Common myeloid progenitor, CD34-positive (primary cell): ENCODE data around the gene AUTS2.

Experiments used
- CTCF ChIA-PET: fragments of 350-600 bp; sonication (Branson Sonifier 250); formaldehyde crosslinking; loops from one replicate; lab custom pipeline; 2021; ENCODE audit warnings: antibody characterized with exemption; lab: Charles Lee
- POLR2A ChIA-PET: fragments of 350-600 bp; sonication (Branson Sonifier 250); formaldehyde crosslinking; loops from one replicate; lab custom pipeline; 2021; ENCODE audit warnings: antibody characterized with exemption; lab: Charles Lee
- DNase-seq, 3 donors: peaks; one replicate each; pipeline versions ENCODE4 v3.0.0 to v3.0.0-alpha.2; 2013
- H3K27ac ChIP-seq, 2 experiments: 1 replicate in 1 of 2; 2 replicates in 1 of 2; pipeline ENCODE4 v1.7.0; 2013; ENCODE audit warnings: inconsistent platforms in 2 of 2, low read length in 2 of 2, mild to moderate bottlenecking in 2 of 2, low read depth in 1 of 2, moderate library complexity in 1 of 2; ENCODE audit not compliant: severe bottlenecking in 2 of 2, insufficient read depth in 1 of 2, poor library complexity in 1 of 2
- H3K27me3 ChIP-seq, 5 experiments: replicated peaks in 2 of 5; 1 replicate in 3 of 5; 2 replicates in 2 of 5; pipeline versions ENCODE4 v1.6.1 to v1.7.0; 2013; ENCODE audit warnings: low read length in 4 of 5, mild to moderate bottlenecking in 2 of 5, moderate library complexity in 2 of 5, inconsistent platforms in 1 of 5; ENCODE audit not compliant: insufficient read depth in 5 of 5, control insufficient read depth in 4 of 5
- H3K36me3 ChIP-seq, 4 experiments: 1 replicate in 2 of 4; 2 replicates in 2 of 4; pipeline versions ENCODE4 v1.6.1 to v1.7.0; 2013; ENCODE audit warnings: low read length in 3 of 4, control low read depth in 1 of 4, mild to moderate bottlenecking in 1 of 4; ENCODE audit not compliant: control insufficient read depth in 4 of 4, insufficient read depth in 4 of 4
- H3K4me1 ChIP-seq, 4 experiments: 1 replicate in 3 of 4; 2 replicates in 1 of 4; pipeline versions ENCODE4 v1.6.1 to v1.7.1; 2013; ENCODE audit warnings: low read length in 3 of 4, mild to moderate bottlenecking in 3 of 4, control low read depth in 1 of 4, inconsistent platforms in 1 of 4, moderate library complexity in 1 of 4; ENCODE audit not compliant: control insufficient read depth in 4 of 4, insufficient read depth in 4 of 4; ENCODE audit errors: control extremely low read depth in 1 of 4
- H3K4me3 ChIP-seq, 7 experiments: 1 replicate in 4 of 7; 2 replicates in 3 of 7; pipeline versions ENCODE4 v1.5.1 to v1.7.0; 2013; ENCODE audit warnings: mild to moderate bottlenecking in 7 of 7, low read length in 6 of 7, moderate library complexity in 6 of 7, inconsistent platforms in 2 of 7, low read depth in 2 of 7, control low read depth in 1 of 7; ENCODE audit not compliant: insufficient read depth in 4 of 7, control insufficient read depth in 1 of 7; ENCODE audit errors: extremely low read depth in 1 of 7
- H3K9me3 ChIP-seq, 5 experiments: 1 replicate in 4 of 5; 2 replicates in 1 of 5; pipeline versions ENCODE4 v1.6.1 to v1.7.1; 2013; ENCODE audit warnings: low read length in 4 of 5, mild to moderate bottlenecking in 2 of 5, inconsistent platforms in 1 of 5, low read depth in 1 of 5, moderate library complexity in 1 of 5; ENCODE audit not compliant: control insufficient read depth in 4 of 5, insufficient read depth in 2 of 5; ENCODE audit errors: control extremely low read depth in 1 of 5
- WGBS: methylation state at CpG from one replicate; pipeline ENCODE4 v1.1.5; 2013; ENCODE audit not compliant: insufficient coverage; 5-methylcytosine and 5-hydroxymethylcytosine counted together

Gene AUTS2

GRCh38 chr7:70383066-70383782 is 784.9 kb downstream of the AUTS2 start:
- 97% methylated on average over 3 of the region's 3 CpGs for WGBS
- Histone ChIP-seq H3K27ac (no peak overlapping the region), H3K27me3 (no peaks in the 10 kb centered on the region), H3K36me3 (no peaks in the 10 kb centered on the region), H3K4me3 (no peak overlapping the region), H3K4me1 (no peaks in the 10 kb centered on the region), H3K9me3 (no peaks in the 10 kb centered on the region)
- ChIA-PET POLR2A (no interaction called here), CTCF (interaction anchor here (0.6 kb wide), 1 partner anchor 415 kb away, joined by 3 read pairs; no protein-coding TSS in a partner anchor)
- no peak for DNase-seq

- 98% methylated on average over 7 of the region's 7 CpGs for WGBS
- POLR2A ChIA-PET, result interaction anchor here (0.6 kb wide), 1 partner anchor 11 kb away, joined by 10 read pairs; no protein-coding TSS in a partner anchor
- CTCF ChIA-PET, result no interaction called here
Measured at GRCh38 chr7:70384024-70384423, 785.7 kb downstream of the AUTS2 start.

GRCh38 chr7:70384891-70385290 is 786.6 kb downstream of the AUTS2 start:
- no peak for DNase-seq

More at GRCh38 chr7:70384024-70384423, 785.7 kb downstream of the AUTS2 start:
- no peaks in the 10 kb centered on the region for H3K4me1 ChIP-seq
- H3K27ac ChIP-seq, result no peak overlapping the region
- no peak overlapping the region for H3K4me3 ChIP-seq
- no peaks in the 10 kb centered on the region for H3K36me3 ChIP-seq
- H3K27me3 ChIP-seq, result no peaks in the 10 kb centered on the region
- H3K9me3 ChIP-seq, result no peaks in the 10 kb centered on the region
- DNase-seq, result no peak

GRCh38 chr7:70387217-70387616 is 788.9 kb downstream of the AUTS2 start:
- POLR2A ChIA-PET, result no interaction called here
- CTCF ChIA-PET, result no interaction called here
- H3K27ac ChIP-seq, result no peak overlapping the region
- no peaks in the 10 kb centered on the region for H3K9me3 ChIP-seq
- DNase-seq, result no peak
- H3K4me1 ChIP-seq, result no peaks in the 10 kb centered on the region
- no peak overlapping the region for H3K4me3 ChIP-seq
- H3K36me3 ChIP-seq, result no peaks in the 10 kb centered on the region
- no peaks in the 10 kb centered on the region for H3K27me3 ChIP-seq
- 100% methylated on average over 3 of the region's 4 CpGs for WGBS

More at GRCh38 chr7:70384891-70385290, 786.6 kb downstream of the AUTS2 start:
- WGBS, result no CpG with 5 or more reads among the region's 3 CpGs
- no peak overlapping the region for H3K27ac ChIP-seq
- POLR2A ChIA-PET, result no interaction called here
- H3K9me3 ChIP-seq, result no peaks in the 10 kb centered on the region
- CTCF ChIA-PET, result no interaction called here
- no peaks in the 10 kb centered on the region for H3K4me1 ChIP-seq
- no peaks in the 10 kb centered on the region for H3K27me3 ChIP-seq
- no peak overlapping the region for H3K4me3 ChIP-seq
- H3K36me3 ChIP-seq, result no peaks in the 10 kb centered on the region

DNA sequence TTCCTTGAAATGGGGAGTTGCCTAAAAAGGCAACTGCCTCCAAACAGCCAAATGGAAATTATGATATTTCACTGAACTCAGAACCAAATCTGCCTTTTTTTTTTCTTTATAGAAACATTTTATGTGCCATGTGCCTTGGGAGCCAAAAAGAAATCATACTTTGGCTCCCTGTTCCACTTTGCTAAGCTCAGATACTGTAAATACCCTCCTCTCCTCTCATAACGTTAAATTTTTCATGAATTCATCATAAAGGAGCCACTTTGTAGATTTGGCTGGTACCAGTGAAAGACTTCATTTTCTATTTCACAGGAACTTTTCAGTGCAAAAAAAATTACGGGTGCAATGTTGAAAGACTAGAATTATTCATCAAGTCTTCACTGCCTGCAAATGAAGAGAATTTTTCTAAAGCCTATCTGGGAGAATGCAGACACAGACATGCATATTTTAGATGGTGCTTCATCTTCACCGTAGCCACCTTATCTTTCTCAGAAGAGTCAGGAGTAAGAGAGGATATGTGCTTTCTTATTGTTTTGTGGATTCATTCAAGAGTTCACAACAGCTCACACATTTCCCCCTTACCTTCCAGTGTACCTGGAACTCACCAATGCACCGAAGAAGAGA is 791.4 kb downstream of the AUTS2 start:
- DNase-seq, result no peak
- 100% methylated on average over 2 of the region's 4 CpGs for WGBS
- Histone ChIP-seq H3K9me3 (no peaks in the 10 kb centered on the region), H3K4me3 (no peak overlapping the region), H3K4me1 (no peaks in the 10 kb centered on the region), H3K27ac (no peak overlapping the region), H3K36me3 (no peaks in the 10 kb centered on the region), H3K27me3 (no peaks in the 10 kb centered on the region)
- ChIA-PET CTCF (interaction anchor here (0.7 kb wide), 1 partner anchor 31 kb away, joined by 3 read pairs; no protein-coding TSS in a partner anchor), POLR2A (no interaction called here)

GRCh38 chr7:70390251-70390650 is 792.0 kb downstream of the AUTS2 start:
- Histone ChIP-seq H3K36me3 (no peaks in the 10 kb centered on the region), H3K27me3 (no peaks in the 10 kb centered on the region), H3K4me1 (no peaks in the 10 kb centered on the region), H3K27ac (no peak overlapping the region), H3K4me3 (no peak overlapping the region), H3K9me3 (no peaks in the 10 kb centered on the region)
- DNase-seq, result no peak
- WGBS, result 100% methylated on average over 1 of the region's 1 CpG
- POLR2A ChIA-PET, result no interaction called here
- CTCF ChIA-PET, result no interaction called here

- DNase-seq, result no peak
- POLR2A ChIA-PET, result no interaction called here
- Histone ChIP-seq H3K4me3 (no peak overlapping the region), H3K9me3 (no peaks in the 10 kb centered on the region), H3K27me3 (no peaks in the 10 kb centered on the region), H3K36me3 (no peaks in the 10 kb centered on the region), H3K4me1 (no peaks in the 10 kb centered on the region), H3K27ac (no peak overlapping the region)
- WGBS, result 100% methylated on average over 3 of the region's 5 CpGs
- CTCF ChIA-PET, result no interaction called here
Measured at GRCh38 chr7:70392256-70392876, 794.1 kb downstream of the AUTS2 start.
